Gastroesophageal sphincter (tissue), 3 donors: ENCODE results near the gene TMEM163.

Experiments used
- POLR2A ChIP-seq, 2 donors: fragments of 450-650 bp; IDR thresholded peaks; one replicate each; pipeline ENCODE4 v1.6.1; 2017; ENCODE audit warnings: antibody characterized with exemption in 2 of 2, mild to moderate bottlenecking in 2 of 2, moderate library complexity in 1 of 2
- POLR2AphosphoS5 ChIP-seq: sonication (generic); formaldehyde crosslinking; IDR thresholded peaks from one replicate; pipeline ENCODE4 v1.6.1; 2017; ENCODE audit warnings: antibody characterized with exemption
- TF ChIP-seq, protein P1 (sequence below), 4 experiments: fragments of 200-600 bp in 2 of 4; fragments of 450-650 bp in 2 of 4; sonication (generic) in 1 of 4; IDR thresholded peaks; one replicate each; pipeline ENCODE4 v1.5.1; 2017 to 2019; ENCODE audit warnings: antibody characterized with exemption in 4 of 4, mild to moderate bottlenecking in 2 of 4, moderate library complexity in 2 of 4

DNA sequence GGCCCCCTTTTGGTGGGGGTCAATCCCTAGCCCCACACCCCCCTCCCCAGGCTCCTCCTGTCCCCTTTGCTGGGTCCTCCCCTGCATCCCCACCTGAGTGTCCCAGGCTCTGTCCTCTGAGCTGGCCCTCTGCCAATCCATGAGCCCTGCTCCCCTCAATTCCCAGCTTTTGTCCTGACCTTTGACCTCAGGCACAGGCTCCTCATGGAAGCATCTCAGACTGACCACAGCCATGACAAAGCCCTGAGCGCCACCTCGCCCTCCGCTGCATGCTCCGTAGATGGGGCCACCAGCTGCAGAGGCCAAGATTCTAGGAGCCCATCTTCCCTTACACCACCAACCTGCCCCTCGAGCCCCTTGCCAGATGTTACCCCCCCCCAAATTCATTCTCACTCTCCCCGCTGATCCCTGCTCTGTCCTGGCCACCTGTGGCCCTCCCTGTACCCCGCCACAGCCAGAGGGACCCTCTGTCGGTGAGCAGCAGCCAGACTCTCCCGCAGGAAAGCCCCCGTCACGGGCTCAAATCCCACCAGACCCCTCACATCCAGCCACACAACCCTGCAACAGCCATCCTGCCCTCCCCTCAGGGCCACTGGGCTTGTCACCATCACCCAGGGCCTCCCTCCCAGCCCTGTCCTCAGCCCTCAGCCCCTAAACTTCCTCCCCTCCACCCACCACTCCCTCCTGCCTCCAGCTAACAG is 258.9 kb downstream of the TMEM163 start:
- TF ChIP-seq, protein P1, sequence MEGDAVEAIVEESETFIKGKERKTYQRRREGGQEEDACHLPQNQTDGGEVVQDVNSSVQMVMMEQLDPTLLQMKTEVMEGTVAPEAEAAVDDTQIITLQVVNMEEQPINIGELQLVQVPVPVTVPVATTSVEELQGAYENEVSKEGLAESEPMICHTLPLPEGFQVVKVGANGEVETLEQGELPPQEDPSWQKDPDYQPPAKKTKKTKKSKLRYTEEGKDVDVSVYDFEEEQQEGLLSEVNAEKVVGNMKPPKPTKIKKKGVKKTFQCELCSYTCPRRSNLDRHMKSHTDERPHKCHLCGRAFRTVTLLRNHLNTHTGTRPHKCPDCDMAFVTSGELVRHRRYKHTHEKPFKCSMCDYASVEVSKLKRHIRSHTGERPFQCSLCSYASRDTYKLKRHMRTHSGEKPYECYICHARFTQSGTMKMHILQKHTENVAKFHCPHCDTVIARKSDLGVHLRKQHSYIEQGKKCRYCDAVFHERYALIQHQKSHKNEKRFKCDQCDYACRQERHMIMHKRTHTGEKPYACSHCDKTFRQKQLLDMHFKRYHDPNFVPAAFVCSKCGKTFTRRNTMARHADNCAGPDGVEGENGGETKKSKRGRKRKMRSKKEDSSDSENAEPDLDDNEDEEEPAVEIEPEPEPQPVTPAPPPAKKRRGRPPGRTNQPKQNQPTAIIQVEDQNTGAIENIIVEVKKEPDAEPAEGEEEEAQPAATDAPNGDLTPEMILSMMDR (IDR thresholded peaks at IDR 0.05): no peak
- no peak for TF ChIP-seq POLR2AphosphoS5
- TF ChIP-seq POLR2A (IDR thresholded peaks at IDR 0.05): no peak
